ENCODE data around the gene RYR1.

DNA sequence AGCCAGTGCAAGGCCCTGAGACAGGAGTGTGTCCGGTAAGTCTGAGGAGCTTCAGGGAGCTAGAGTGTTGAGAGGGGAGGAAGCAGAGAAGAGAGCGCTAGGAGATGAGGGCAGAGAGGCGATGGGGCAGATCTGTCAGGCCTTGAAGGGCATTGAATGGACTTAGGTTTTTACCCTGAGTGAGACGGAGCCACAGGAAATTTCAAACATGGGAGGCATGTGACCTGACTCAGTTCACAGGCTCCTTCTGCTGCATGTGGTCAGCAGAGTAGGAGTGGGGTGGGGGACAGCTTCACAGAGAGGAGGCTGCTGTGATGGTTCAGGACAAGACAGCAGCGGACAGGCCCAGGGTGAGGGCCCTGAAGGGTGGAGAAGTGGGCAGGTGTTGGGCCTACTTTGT, 33.1 kb upstream of the RYR1 start:
- TF ChIP-seq, protein P1, sequence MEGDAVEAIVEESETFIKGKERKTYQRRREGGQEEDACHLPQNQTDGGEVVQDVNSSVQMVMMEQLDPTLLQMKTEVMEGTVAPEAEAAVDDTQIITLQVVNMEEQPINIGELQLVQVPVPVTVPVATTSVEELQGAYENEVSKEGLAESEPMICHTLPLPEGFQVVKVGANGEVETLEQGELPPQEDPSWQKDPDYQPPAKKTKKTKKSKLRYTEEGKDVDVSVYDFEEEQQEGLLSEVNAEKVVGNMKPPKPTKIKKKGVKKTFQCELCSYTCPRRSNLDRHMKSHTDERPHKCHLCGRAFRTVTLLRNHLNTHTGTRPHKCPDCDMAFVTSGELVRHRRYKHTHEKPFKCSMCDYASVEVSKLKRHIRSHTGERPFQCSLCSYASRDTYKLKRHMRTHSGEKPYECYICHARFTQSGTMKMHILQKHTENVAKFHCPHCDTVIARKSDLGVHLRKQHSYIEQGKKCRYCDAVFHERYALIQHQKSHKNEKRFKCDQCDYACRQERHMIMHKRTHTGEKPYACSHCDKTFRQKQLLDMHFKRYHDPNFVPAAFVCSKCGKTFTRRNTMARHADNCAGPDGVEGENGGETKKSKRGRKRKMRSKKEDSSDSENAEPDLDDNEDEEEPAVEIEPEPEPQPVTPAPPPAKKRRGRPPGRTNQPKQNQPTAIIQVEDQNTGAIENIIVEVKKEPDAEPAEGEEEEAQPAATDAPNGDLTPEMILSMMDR (IDR thresholded peaks at IDR 0.05; ENCODE audit: insufficient read depth, low read length): no peak
- no peak for TF ChIP-seq POLR2AphosphoS5 (IDR thresholded peaks at IDR 0.05; ENCODE audit: low read depth)
- TF ChIP-seq, protein P2, sequence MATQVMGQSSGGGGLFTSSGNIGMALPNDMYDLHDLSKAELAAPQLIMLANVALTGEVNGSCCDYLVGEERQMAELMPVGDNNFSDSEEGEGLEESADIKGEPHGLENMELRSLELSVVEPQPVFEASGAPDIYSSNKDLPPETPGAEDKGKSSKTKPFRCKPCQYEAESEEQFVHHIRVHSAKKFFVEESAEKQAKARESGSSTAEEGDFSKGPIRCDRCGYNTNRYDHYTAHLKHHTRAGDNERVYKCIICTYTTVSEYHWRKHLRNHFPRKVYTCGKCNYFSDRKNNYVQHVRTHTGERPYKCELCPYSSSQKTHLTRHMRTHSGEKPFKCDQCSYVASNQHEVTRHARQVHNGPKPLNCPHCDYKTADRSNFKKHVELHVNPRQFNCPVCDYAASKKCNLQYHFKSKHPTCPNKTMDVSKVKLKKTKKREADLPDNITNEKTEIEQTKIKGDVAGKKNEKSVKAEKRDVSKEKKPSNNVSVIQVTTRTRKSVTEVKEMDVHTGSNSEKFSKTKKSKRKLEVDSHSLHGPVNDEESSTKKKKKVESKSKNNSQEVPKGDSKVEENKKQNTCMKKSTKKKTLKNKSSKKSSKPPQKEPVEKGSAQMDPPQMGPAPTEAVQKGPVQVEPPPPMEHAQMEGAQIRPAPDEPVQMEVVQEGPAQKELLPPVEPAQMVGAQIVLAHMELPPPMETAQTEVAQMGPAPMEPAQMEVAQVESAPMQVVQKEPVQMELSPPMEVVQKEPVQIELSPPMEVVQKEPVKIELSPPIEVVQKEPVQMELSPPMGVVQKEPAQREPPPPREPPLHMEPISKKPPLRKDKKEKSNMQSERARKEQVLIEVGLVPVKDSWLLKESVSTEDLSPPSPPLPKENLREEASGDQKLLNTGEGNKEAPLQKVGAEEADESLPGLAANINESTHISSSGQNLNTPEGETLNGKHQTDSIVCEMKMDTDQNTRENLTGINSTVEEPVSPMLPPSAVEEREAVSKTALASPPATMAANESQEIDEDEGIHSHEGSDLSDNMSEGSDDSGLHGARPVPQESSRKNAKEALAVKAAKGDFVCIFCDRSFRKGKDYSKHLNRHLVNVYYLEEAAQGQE (IDR thresholded peaks at IDR 0.05; ENCODE audit: insufficient replicate concordance, low read depth): no peak

All from HL-60 (cell line).